Panc1 (cell line): ENCODE data around the gene GRIP1.

Source experiments
- POLR2AphosphoS5 ChIP-seq: IDR thresholded peaks from 2 replicates; pipeline ENCODE4 v1.6.1; 2012; ENCODE audit warnings: mild to moderate bottlenecking, low read depth, low read length, moderate library complexity
- SIN3A ChIP-seq: IDR thresholded peaks from 2 replicates; pipeline ENCODE4 v1.6.1; 2012; ENCODE audit warnings: low read depth, mild to moderate bottlenecking, low read length, moderate library complexity, borderline replicate concordance; ENCODE audit not compliant: insufficient read depth
- TCF7L2 ChIP-seq: IDR thresholded peaks from 2 replicates; pipeline ENCODE4 v1.6.1; 2011; ENCODE audit warnings: mild to moderate bottlenecking, low read depth, low read length, inconsistent platforms
- TF ChIP-seq, protein P1 (sequence below): fragments of 450-650 bp; IDR thresholded peaks from 2 replicates; pipeline ENCODE4 v1.5.1; 2017; ENCODE audit warnings: mild to moderate bottlenecking

- TF ChIP-seq POLR2AphosphoS5 (no peak), SIN3A (no peak), TCF7L2 (no peak)
- TF ChIP-seq, protein P1, sequence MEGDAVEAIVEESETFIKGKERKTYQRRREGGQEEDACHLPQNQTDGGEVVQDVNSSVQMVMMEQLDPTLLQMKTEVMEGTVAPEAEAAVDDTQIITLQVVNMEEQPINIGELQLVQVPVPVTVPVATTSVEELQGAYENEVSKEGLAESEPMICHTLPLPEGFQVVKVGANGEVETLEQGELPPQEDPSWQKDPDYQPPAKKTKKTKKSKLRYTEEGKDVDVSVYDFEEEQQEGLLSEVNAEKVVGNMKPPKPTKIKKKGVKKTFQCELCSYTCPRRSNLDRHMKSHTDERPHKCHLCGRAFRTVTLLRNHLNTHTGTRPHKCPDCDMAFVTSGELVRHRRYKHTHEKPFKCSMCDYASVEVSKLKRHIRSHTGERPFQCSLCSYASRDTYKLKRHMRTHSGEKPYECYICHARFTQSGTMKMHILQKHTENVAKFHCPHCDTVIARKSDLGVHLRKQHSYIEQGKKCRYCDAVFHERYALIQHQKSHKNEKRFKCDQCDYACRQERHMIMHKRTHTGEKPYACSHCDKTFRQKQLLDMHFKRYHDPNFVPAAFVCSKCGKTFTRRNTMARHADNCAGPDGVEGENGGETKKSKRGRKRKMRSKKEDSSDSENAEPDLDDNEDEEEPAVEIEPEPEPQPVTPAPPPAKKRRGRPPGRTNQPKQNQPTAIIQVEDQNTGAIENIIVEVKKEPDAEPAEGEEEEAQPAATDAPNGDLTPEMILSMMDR, result no peak
Observed at GRCh38 chr12:66629138-66629870, 49.6 kb downstream of the GRIP1 start.
